GM19468 (cell line): Measurements from ENCODE around the gene APCDD1L.
"Not testable (repeated sequence)": the region's sequence is repeated elsewhere in the genome, so short reads cannot be mapped to it uniquely, and the experiment has no call there.

Experiments used
- ATAC-seq: cut with Tn5 transposase; IDR thresholded peaks from one replicate; pipeline ENCODE4 v1.9.1; 2021; ENCODE audit warnings: mild to moderate bottlenecking, moderate library complexity, moderate number of reproducible peaks; ENCODE audit not compliant: unreplicated experiment; ENCODE audit errors: extremely low read depth

APCDD1L gene

DNA sequence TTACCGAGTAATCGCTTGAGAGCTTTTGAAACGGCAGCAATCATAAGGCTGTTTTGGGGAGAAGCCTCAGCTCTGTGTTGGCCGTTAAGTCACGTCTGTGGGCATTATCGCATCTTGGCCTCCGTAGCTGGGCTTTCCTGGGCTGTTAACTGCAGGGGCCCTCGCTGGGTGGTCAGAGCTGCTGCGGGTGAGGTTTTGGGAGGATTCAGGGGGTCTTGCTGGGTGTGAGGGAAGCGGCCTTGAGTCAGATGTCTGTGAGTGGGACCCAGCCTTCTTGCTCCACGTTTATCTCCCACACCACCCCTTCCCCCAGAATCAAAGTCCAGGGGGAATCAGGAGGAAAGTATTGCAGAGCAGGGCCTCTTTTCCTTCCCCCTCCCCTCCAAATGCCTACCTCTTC is 3.2 kb upstream of the APCDD1L start:
- no peak for ATAC-seq

DNA sequence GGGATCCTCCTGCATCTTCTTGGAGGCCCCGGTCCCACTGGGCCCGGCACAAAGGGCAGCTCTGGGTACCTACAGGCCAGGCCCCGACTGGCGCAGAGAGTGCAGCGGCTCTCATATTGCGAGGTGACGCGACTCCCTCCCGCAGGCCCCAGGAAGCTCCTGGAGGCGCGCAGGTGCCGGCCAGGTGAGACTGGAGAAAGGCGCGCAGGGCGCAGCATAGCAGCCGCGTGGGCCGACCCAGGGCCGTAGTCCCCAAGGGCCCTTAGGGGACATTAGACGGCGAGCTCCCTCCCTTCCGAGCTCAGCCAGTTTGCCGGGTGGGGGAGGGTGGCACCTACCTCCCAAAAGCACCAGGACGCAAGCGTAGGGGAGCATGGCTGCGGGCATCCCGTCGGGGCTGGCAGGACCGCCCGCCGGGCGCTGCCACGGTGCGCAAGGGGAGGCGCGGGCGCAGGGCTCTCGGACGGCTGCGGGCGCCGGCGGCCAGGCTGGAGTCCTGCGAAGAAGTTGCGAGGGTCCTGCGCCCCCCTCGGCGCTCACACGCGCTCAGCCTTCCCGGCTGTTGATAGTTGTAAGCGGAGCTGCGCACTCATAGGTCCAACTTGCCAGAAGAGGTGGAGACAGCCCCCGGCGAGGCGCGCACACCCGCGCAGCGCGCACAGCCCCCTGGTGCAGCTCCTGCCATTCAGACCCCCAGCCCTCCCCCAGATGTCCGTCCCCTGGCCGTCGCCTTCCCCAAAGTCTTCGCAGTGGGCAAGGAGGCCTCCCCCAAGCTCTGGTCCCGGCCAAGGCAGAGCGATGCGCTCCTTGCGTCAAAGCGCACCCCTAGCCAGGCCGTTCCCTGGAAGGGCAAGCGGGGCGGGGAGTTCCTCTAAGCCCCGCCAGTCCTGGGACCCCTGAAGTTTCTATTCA is 622 bp downstream of the APCDD1L start:
- no peak for ATAC-seq

DNA sequence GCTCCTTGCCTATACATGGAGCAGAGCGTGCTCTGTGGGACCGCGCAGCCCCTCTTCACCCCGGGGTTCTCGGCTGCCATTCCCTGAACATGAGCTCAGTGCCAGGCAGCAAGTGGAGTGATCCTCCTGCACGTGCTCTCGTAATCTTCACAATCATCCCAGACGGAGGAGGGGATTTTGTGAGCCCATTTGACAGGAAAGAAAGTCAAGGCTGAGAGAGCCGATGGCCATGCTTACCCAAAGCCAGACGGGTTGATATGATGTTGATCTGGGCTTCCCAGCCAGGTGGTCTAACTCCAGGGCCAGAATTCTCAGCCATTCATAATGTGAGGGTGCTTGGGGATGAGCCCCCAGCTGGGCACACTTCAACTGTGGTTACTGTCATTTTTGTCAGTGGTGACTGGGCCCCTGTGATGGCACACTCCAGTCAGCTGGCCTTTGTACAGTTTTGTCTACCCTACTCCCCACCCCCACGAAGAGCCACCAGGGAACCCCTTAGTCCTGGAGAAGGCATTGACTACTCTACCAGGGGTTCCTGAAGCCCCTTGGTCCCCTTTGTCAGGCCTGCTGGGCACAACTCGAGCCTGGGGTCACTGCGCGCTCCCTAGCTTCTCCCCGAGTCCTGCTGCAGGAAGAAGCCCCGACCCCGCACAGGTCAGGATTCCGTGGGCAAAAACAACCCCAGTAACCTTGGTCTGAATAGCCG is 1.5 kb downstream of the APCDD1L start:
- no peak for ATAC-seq

DNA sequence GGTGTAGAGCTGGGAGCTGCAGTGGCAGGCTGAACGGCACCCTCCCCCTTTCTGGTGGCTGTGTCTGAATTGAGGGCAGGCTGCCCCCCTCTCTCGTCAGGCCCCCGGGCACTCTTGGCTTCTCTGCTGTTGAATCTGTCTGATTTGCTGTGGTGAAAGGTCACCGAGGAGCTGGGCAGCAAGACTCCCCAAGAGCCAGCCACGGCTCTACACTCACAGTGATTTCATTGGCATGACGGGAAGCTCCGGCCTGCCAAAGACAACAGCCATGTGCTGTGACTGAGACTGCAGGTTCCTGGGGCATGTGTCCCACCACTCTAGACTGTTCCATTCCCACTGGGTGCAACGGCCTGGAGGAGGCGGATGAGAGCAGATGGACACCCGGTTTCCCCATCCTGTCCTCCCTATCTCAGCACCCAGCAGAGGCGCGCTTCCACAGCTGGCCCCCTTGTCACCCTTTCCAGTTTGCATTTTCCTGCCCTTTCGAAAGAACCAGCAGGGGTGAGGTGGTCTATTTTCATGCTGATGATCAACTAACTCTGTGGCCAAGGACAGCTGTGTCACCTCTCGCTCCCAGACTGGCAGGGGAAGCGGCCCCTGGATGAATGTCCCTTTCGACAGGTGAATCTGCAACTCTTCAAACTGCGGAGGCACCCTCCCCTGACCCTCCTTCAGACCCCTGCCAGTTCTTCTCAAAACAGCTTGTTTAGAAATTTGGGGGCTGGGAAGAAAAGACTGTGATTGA is 2.2 kb downstream of the APCDD1L start:
- no peak for ATAC-seq

DNA sequence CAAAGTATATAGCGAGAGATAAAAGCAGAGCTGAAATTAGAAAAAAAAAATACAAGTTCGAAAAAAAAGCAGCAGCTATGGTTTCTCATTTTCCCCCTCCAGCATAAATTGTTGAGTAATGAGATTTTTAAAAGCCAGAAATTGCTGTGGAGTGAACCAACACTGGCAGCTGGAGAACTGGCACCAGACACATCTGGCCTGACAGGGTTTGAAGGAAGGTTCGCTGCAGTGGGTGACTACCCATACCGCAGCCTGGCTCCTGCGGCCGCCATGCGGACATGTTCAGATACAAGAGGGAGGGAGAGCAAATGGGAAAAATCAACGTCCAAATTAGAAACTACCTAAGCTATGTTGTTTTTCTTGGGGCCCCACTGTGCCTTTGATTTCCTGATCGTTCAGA is 3.3 kb downstream of the APCDD1L start:
- no peak for ATAC-seq

DNA sequence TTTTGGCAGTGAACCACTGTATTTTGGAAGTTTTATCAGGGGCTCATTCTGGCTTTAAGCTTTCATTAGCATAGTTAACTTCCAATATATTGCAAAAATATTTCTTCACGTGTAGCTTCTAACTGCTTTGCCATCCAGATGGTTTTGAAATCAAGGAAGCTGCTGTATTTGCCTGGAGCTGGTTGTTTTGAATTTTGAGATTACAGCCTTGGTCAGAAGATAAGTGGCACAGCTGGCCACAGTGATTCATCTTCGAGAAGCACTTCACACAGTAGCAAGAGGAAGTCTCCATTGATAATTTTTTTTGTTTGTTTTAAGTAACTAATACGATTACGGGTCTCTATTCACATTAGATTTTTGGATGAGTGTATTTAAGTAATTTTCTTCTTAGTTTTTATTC is 3.8 kb downstream of the APCDD1L start:
- ATAC-seq = no peak

DNA sequence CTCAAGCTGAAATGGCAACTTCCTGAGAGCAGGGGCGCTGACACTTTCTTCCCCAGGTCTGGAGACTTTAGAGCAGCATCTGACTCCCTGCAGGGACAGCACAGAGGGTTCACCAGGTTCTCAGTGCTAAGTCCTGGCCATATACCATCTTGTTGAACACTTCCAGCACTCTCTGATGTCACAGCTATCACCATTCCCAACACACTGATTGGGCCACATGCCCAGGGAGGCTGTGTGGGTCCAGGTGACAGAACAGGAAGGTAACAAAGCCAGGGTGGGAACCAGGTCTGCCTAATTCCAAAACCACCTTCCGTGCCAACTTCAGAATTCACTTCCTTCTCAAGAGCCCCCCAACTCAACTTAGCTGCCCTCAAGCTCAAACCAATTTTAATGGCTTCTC is 4.3 kb downstream of the APCDD1L start:
- ATAC-seq = no peak

DNA sequence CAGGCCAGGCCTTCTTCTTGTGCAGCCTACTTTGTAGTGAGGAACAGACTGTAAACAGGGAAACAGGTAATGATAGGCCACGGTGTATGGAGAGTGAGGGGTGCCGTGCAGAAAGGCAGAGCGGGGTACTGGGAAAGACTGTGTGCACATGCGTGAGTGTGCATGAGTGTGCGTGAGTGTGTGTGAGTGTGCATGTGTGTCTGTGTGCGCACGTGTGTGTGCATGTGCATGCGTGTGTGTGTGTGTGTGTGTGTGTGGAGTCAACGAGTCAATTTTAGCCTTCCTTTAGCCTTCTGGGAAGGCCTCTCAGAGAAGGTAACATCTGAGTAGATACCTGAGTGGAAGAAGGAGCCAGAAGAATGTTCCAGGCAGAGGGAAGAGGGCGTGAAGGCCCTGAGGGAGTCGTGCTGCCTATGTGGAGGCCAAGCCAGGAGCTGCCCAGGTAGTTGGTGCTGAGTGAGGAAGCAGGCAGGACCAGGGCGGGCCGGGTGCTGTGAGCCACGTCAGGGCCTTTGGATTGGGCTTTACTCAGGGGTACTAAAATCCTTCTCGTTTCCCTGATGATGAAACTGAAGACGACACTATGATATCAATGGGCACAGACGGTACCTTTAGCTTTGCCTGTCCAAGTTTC is 6.3 kb downstream of the APCDD1L start:
- no peak for ATAC-seq

DNA sequence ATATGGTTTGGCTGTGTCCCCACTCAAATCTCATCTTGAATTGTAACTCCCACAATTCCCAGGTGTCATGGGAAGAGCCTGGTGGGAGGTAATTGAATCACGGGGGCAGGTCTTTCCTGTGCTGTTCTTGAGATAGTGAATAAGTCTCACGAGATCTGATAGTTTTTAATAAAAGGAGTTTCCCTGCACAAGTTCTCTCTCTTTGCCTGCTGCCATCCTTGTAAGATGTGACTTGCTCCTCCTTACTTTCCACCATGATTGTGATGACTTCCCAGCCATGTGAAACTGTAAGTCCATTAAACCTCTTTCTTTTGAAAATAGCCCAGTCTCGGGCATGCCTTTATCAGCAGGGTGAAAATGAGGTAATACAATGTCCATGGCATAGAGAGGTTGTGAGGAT is 8.2 kb downstream of the APCDD1L start:
- not testable (repeated sequence) for ATAC-seq

DNA sequence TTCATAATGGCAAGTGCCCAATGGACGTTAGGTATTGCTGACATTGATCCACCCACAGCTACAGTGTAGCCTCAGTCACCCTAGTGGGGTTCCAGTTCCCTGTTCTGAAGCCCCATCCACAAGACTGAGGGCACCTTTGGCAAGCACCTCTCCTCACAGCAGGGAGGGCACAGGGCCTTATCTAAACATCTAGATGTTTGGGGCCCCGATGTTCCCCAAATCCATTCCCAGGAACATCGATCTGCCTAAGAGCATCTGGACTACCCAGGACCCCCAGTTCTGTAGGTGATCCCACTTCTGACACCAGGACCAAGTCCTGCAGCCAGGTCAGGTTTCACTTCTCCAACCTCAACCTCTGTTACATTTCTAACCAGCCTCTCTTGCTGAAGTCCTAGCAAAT is 10.6 kb downstream of the APCDD1L start:
- no peak for ATAC-seq

DNA sequence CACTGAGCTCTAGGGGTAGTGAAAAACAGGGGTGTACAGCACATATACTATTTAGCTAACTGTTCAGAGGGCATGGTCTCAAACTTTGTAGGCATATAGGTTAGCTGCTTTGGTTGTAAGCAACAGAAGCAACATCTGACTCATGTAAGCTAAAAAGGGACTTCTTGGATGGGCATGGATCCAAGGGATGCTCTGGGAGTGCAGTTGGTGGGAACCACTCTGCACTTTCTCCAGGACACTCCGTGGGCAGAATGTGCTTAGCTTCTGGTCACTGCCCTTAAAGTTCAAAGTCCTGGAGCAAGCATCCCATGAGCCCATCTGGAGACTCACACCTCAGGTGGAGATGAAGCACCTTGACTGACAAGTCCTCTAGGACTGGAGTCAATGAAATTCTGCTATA is 11.5 kb downstream of the APCDD1L start:
- ATAC-seq = no peak

DNA sequence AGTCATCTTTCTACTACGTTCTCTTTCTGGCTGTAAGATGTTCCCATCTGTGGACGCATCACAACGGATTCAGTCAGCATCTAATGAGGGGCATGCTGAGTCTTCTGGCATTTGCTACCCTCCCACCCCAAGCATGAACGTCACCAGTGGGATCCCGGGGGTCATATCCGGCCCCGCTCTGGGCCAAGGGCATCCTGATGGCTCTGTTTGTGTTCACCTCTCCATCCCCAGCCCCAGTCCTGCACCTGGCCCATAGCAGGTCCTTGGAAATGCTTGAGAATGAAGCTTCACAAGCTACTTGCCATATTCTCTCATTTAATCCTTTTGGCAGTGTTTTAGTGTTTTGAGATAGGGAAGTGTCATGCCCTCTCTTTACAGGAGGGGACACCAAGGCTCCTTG is 14.9 kb downstream of the APCDD1L start:
- ATAC-seq = no peak

DNA sequence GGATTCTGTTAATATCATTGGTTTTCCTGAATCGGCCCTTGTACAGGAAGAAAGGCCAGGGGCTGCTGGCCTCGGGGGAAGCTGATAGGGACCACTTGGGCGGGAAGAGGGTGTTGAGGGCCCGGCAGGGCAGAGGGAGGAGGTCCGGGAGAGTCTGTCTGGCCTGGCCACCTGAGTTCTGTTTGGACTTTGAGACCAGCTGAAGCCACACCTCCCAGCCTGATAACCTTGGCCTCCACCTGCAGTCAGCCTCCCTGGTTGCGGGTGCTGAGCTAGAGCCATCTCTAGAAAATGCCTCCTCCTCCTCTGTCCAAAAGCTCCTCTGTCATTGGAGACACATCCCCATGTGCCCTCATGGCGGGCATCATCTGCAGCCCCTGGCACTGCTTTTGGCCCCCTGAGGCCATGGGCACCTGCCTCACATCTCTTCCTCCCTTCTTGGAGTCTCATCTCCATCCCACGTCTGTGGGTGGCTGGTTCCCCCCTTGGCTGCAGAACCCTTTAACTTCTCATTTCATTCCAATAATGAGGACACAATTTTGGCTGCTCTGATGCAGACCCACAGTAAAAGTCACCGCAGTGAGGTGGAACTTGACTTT is 16.6 kb downstream of the APCDD1L start:
- no peak for ATAC-seq

DNA sequence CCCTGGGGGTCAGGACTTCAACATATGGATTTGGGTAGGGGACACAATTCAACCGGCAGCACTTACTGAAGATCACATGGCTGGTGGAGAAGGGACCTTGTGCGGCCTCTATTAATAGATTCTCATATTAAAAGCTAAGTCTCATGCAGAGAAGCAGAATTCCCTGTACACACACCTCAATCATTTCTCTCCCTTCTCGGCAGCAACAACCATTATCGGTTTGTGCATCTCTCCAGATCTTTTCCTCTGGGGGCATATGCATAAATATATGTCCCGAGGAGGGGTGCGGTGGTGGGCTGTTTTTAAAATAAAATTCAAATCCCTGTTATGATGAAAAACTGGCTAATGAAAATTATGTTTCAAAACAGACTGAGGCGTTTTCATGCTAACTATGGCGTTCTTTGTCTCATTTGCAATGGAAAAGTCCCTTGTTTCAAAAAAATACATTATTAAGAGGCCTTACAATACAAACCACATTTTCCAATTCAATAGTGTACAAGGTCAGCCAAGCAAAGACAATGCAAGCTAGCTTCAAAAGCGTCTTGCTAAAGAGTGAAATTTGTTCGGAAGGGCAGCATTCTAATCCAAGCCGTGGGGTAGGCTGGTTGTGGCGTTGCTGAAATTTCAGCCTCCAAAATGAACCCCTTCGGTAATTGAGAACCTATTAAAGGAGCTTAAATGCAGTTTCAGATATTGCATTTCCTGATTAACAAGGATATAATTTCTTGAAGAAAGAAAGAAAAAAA is 17.3 kb downstream of the APCDD1L start:
- no peak for ATAC-seq

DNA sequence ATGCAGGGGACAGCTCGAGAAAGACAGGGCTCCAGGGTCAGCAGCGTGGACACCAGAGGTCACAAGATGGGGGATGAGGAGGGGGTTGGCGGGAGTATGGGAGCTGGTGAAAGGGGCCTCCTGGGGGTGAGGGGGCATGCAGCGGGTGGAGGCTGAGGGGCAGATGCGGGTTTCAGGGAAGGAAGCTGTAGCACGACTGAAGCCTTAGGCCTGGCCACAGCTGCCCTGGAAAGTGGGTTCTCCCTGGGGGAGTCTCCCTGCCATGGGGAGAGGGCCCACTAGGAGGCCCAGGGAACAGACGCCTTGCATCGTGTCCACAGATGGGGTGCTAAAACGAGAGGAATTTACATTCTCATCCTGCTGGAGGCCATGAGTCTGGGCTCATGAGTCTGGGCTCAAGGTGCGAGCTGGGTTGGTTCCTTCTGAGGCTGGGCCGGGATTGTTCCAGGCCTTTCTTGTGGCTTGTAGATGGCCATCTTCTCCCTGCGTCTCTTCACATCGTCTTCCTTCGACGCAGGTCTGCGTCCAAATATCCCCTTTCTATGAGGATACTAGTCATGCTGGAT is 18.0 kb downstream of the APCDD1L start:
- no peak for ATAC-seq

DNA sequence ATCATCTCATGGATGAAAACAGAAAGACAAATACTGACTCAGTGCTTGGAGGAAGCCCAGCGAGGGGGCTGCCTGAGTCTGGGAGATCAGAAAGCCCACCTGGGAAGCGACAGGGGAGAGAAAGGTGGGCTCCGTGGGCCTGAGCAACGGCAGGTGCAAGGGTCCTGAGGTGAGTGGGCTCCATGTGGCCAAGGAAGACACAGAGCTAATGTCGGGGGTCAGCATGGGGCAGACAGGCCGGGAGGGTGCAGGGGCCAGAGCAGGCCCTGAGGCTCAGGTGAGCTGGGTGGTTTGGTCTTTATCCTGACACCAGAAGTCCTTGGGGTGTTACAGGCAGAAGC is 18.8 kb downstream of the APCDD1L start:
- no peak for ATAC-seq

DNA sequence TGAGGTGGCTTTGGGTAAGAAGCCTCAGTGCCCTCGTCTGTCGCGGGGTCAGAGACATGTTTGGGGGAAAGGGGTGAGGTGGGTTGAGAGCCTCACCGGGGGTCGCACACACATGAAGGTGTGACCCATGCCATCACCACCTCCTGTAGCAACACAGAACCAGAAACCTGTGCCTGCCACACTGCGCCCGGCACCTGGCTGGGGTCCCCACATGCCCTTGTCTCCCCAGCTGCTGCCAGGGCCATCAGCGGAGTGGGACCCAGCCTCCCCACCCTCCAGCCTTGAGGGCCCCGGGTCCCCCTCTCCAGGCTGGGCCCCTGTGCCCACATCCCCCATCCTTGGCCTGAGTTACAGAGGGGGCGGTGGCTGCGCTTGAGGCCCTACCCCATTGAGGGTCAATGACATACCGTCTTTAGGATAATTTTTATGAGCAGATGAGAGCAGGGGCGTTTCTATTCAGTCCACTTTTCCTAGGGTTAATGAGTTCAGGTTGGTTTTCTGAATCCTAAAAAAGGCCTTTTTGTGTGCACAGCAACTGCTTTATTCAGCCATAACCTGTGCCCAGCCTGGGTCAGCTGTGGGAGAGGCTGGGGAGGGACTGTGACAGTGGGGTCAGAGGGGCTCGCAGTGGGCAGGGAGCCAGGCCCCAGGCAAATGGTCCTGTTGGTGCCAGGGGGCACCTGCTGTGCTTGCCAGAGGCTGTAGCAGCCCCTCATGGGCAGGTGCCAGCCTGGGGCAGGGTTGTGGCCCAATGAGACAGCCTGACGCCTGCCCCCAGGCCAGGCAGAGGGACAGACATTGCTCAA is 19.4 kb downstream of the APCDD1L start:
- no peak for ATAC-seq

DNA sequence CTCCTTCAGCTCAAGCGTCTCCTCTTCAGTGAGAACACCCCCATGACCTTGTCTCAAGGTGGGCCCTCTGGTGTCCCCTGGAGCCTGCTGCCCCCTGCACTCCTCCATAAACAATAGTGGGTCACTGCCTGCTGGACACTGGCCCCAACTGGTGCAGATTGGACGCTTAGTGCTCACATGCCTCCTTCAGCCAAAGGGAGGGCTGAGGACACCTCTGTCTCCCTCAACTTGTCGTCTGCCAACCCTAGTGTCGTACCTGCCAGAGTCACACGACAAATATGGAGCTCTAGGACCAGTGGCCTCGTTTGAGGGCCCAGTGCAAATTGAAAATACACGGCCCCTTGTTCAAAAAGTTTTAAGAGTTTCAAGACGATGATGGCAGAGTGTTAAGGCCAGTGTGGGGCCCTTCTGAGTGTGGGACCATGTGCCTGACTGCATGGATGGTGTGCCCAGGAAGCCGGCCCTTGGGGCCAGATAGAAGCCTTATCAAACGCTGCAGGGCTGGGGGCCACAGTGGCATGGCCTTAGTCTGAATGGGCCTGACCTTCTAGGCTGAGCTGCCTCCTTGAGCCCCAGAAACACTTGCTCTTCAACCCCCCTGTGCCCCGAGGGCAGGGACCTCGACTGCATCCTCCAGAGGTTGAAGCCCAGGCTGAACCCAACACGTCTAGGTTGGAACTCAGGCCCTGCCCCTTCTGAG is 20.1 kb downstream of the APCDD1L start:
- no peak for ATAC-seq
